GM19239 (cell line): Measurements from ENCODE around the gene EIF4G1.

Experiments
- DNase-seq: peaks from one replicate; pipeline ENCODE4 v3.0.0; 2011; ENCODE audit warnings: low spot score; ENCODE audit not compliant: insufficient read length
- FAIRE-seq: peaks from 2 replicates; lab custom pipeline; 2011; peaks lifted over from hg19 to GRCh38; lab: Jason Lieb, UNC

The EIF4G1 gene

GRCh38 chr3:184299488-184300377, 14.7 kb upstream of the EIF4G1 start:
- DNase-seq: no peak
- FAIRE-seq: no peak

- no peak for DNase-seq
- no peak for FAIRE-seq
Observed at GRCh38 chr3:184300378-184300720, 14.1 kb upstream of the EIF4G1 start.

GRCh38 chr3:184305577-184305976, 8.8 kb upstream of the EIF4G1 start:
- FAIRE-seq: no peak

GRCh38 chr3:184306341-184306972, 7.9 kb upstream of the EIF4G1 start:
- DNase-seq (no peak), FAIRE-seq (no peak)

More at GRCh38 chr3:184305577-184305976, 8.8 kb upstream of the EIF4G1 start:
- DNase-seq: no peak

GRCh38 chr3:184307915-184308314, 6.5 kb upstream of the EIF4G1 start:
- FAIRE-seq: no peak
- DNase-seq: no peak

GRCh38 chr3:184308744-184309143, 5.7 kb upstream of the EIF4G1 start:
- no peak for FAIRE-seq
- DNase-seq: no peak

- no peak for FAIRE-seq
- DNase-seq: no peak
Observed at GRCh38 chr3:184311633-184312032, 2.8 kb upstream of the EIF4G1 start.

GRCh38 chr3:184314700-184315542, 515 bp downstream of the EIF4G1 start:
- FAIRE-seq: no peak
- DNase-seq: no peak

- DNase-seq (no peak), FAIRE-seq (peak; percentile 56)
Observed at GRCh38 chr3:184315543-184315867, 1.1 kb downstream of the EIF4G1 start.

- no peak for DNase-seq
- no peak for FAIRE-seq
Observed at GRCh38 chr3:184315871-184316661, 1.7 kb downstream of the EIF4G1 start.

GRCh38 chr3:184316792-184317191, 2.4 kb downstream of the EIF4G1 start:
- DNase-seq (no peak), FAIRE-seq (no peak)

- FAIRE-seq (no peak), DNase-seq (no peak)
Observed at GRCh38 chr3:184317201-184317600, 2.8 kb downstream of the EIF4G1 start.

- DNase-seq (no peak), FAIRE-seq (no peak)
Observed at GRCh38 chr3:184320104-184320445, 5.7 kb downstream of the EIF4G1 start.

- no peak for DNase-seq
- FAIRE-seq: no peak
Observed at GRCh38 chr3:184321666-184322065, 7.3 kb downstream of the EIF4G1 start.

- FAIRE-seq: no peak
- no peak for DNase-seq
Observed at GRCh38 chr3:184322731-184323487, 8.5 kb downstream of the EIF4G1 start.

GRCh38 chr3:184323696-184324095, 9.3 kb downstream of the EIF4G1 start:
- FAIRE-seq: no peak
- DNase-seq: no peak

- FAIRE-seq (no peak), DNase-seq (no peak)
Observed at GRCh38 chr3:184325269-184325668, 10.9 kb downstream of the EIF4G1 start.

- FAIRE-seq: no peak
- DNase-seq: no peak
Observed at GRCh38 chr3:184325715-184326369, 11.4 kb downstream of the EIF4G1 start.

- DNase-seq: no peak
- no peak for FAIRE-seq
Observed at GRCh38 chr3:184327171-184327570, 12.8 kb downstream of the EIF4G1 start.
